K562 (cell line): Measurements from ENCODE around the gene ANO6. TPM values are rescaled to one million over a fixed set of nuclear protein-coding genes. Genes with fewer than 3 reads are reported as not detected.

Source experiments
- ATAC-seq: fragments of 200-7000 bp; cut with Tn5 transposase; 3 replicates; pipeline ENCODE4 v1.9.1; 2020; ENCODE audit warnings: moderate library complexity
- BruUV-seq: library from RNA; stranded (reverse); fragments of 400-500 nt; replicated peaks from 2 replicates; lab custom pipeline; 2021; lab: Mats Ljungman, UMichigan
- CTCF ChIA-PET: fragments of 300-600 bp; formaldehyde crosslinking; extraction: SDS; loops from one replicate; lab custom pipeline; 2021; ENCODE audit warnings: low intra/inter-chr PET ratio; lab: Yijun Ruan, JAX
- POLR2A ChIA-PET: fragments of 300-600, 350-650 bp; sonication (Branson Sonifier 250); formaldehyde crosslinking; extraction: SDS; loops from one replicate; lab custom pipeline; 2021; ENCODE audit warnings: antibody characterized with exemption, inconsistent platforms; lab: Yijun Ruan, JAX
- DNase-seq, 4 experiments: peaks; one replicate each; pipeline versions ENCODE4 v3.0.0 to v3.0.0-alpha.2; 2011 to 2018; ENCODE audit warnings: low spot score in 3 of 4, mixed read lengths in 3 of 4; ENCODE audit errors: extremely low read depth in 1 of 4
- FAIRE-seq: peaks from 2 replicates; lab custom pipeline; 2011; peaks lifted over from hg19 to GRCh38; lab: Jason Lieb, UNC
- H2AFZ ChIP-seq: 2 replicates; pipeline ENCODE4 v1.6.0; 2011; ENCODE audit warnings: low read depth, low read length, control low read depth, inconsistent platforms
- H3K27ac ChIP-seq: fragments of 200-600 bp; 3 replicates; pipeline ENCODE4 v1.8.0; 2011; ENCODE audit warnings: low read depth, mild to moderate bottlenecking, control low read depth, inconsistent platforms, low read length, moderate library complexity, mixed read lengths; ENCODE audit errors: extremely low read depth
- H3K27me3 ChIP-seq, 2 experiments: fragments of 300-600 bp in 1 of 2; 2 replicates in 1 of 2; 3 replicates in 1 of 2; pipeline versions ENCODE4 v1.6.0 to v1.8.0; 2011; ENCODE audit warnings: inconsistent platforms in 2 of 2, low read length in 2 of 2, mild to moderate bottlenecking in 1 of 2, mixed read lengths in 1 of 2, moderate library complexity in 1 of 2; ENCODE audit not compliant: control insufficient read depth in 2 of 2, insufficient read depth in 2 of 2
- H3K36me3 ChIP-seq: fragments of 300-600 bp; 3 replicates; pipeline ENCODE4 v1.8.0; 2011; ENCODE audit warnings: mild to moderate bottlenecking, low read length, inconsistent platforms; ENCODE audit not compliant: control insufficient read depth, insufficient read depth
- H3K4me1 ChIP-seq, 2 experiments: fragments of 200-600 bp in 1 of 2; replicated peaks in 1 of 2; 2 replicates in 1 of 2; 3 replicates in 1 of 2; pipeline versions ENCODE4 v1.5.1 to v1.8.0; 2011; ENCODE audit warnings: inconsistent platforms in 2 of 2, low read length in 2 of 2, mild to moderate bottlenecking in 1 of 2, mixed read lengths in 1 of 2, moderate library complexity in 1 of 2; ENCODE audit not compliant: control insufficient read depth in 2 of 2, insufficient read depth in 2 of 2
- H3K4me2 ChIP-seq: 2 replicates; pipeline ENCODE4 v1.6.1; 2011; ENCODE audit warnings: low read length, control low read depth, inconsistent platforms, mixed read lengths; ENCODE audit not compliant: insufficient read depth
- H3K4me3 ChIP-seq: fragments of 200-600 bp; sonication (generic), shearing (Covaris generic); 2 replicates; pipeline ENCODE4 v1.5.1; 2016; ENCODE audit warnings: control low read depth, inconsistent platforms
- H3K79me2 ChIP-seq: fragments of 200-600 bp; 3 replicates; pipeline ENCODE4 v1.8.0; 2011; ENCODE audit warnings: low read length, inconsistent platforms; ENCODE audit not compliant: control insufficient read depth, insufficient read depth
- H3K9ac ChIP-seq, 2 experiments: 2 replicates each; pipeline versions ENCODE4 v1.6.0 to v1.6.1; 2011; ENCODE audit warnings: low read depth in 2 of 2, low read length in 2 of 2, control low read depth in 1 of 2, inconsistent platforms in 1 of 2, mild to moderate bottlenecking in 1 of 2, mixed read lengths in 1 of 2; ENCODE audit not compliant: insufficient read depth in 1 of 2
- H3K9me1 ChIP-seq: one replicate; pipeline ENCODE4 v1.6.0; 2011; ENCODE audit warnings: inconsistent platforms, mild to moderate bottlenecking, low read length, moderate library complexity; ENCODE audit not compliant: control insufficient read depth, insufficient read depth
- H3K9me3 ChIP-seq: replicated peaks from 2 replicates; pipeline ENCODE4 v1.5.1; 2011; ENCODE audit warnings: low read depth, low read length, inconsistent platforms; ENCODE audit not compliant: control insufficient read depth, insufficient read depth
- H4K20me1 ChIP-seq: replicated peaks from 2 replicates; pipeline ENCODE4 v1.6.1; 2011; ENCODE audit warnings: low read length, inconsistent platforms, mixed read lengths; ENCODE audit not compliant: control insufficient read depth, insufficient read depth
- CAMTA2 ChIP-seq: fragments of 250-450 bp; sonication (Bioruptor Pico); conservative IDR thresholded peaks from 2 replicates; pipeline ENCODE4 v1.5.1; 2022
- E2F4 ChIP-seq: sonication (generic); formaldehyde crosslinking; IDR thresholded peaks from 2 replicates; pipeline ENCODE4 v1.8.0; 2022; ENCODE audit warnings: mild to moderate bottlenecking, low read depth, missing genetic modification reagents
- HCFC1 ChIP-seq: IDR thresholded peaks from 2 replicates; pipeline ENCODE4 v1.6.1; 2012; ENCODE audit warnings: low read depth, low read length, improper control_type of control experiment
- HDAC8 ChIP-seq: fragments of 450-650 bp; IDR thresholded peaks from 2 replicates; pipeline ENCODE4 v1.6.1; 2016; ENCODE audit warnings: mild to moderate bottlenecking, missing genetic modification characterization, moderate library complexity, missing compliant biosample characterization
- HLTF ChIP-seq: fragments of 450-650 bp; IDR thresholded peaks from 2 replicates; pipeline ENCODE4 v1.6.1; 2016
- KDM1A ChIP-seq, 2 experiments: fragments of 450-650 bp; IDR thresholded peaks; 2 replicates each; pipeline ENCODE4 v1.6.1; 2016; ENCODE audit warnings: mild to moderate bottlenecking in 2 of 2
- LARP7 ChIP-seq: fragments of 450-650 bp; IDR thresholded peaks from 2 replicates; pipeline ENCODE4 v1.6.1; 2016
- STAT5B ChIP-seq: fragments of 250-450 bp; sonication (Bioruptor Pico); IDR thresholded peaks from 2 replicates; pipeline ENCODE4 v1.8.0; 2021; ENCODE audit warnings: mild to moderate bottlenecking, inconsistent platforms
- SUPT5H ChIP-seq: fragments of 450-650 bp; IDR thresholded peaks from 2 replicates; pipeline ENCODE4 v1.6.1; 2016
- ZNF609 ChIP-seq: sonication (generic); formaldehyde crosslinking; IDR thresholded peaks from 2 replicates; pipeline ENCODE4 v1.8.1; 2023; ENCODE audit warnings: missing genetic modification reagents, mild to moderate bottlenecking, borderline replicate concordance
- WGBS: fragments of 100-300 bp; shearing (Covaris generic); methylation state at CpG from one replicate; pipeline ENCODE4 v1.1.6; 2016; ENCODE audit warnings: low coverage, mixed read lengths; ENCODE audit not compliant: insufficient coverage; ENCODE audit errors: missing lambda C conversion rate; 5-methylcytosine and 5-hydroxymethylcytosine counted together
- in situ Hi-C: fragments of 300-500 bp; cut with MboI; formaldehyde crosslinking; loops from 4 replicates; pipeline ENCODE4 v1.15.0; 2018; ENCODE audit warnings: inconsistent platforms, mixed read lengths
- intact Hi-C: fragments of 100-400 bp; cut with micrococcal nuclease; formaldehyde crosslinking; loops from 2 replicates; pipeline ENCODE4 v1.14.2; 2022
- polyA plus RNA-seq, 8 experiments: library from polyadenylated mRNA; depleted of rRNA in 4 of 8; stranded (reverse) in 5 of 8; unstranded in 3 of 8; fragments of >200 nt; fragmentation: Nextera tagmentation in 2 of 8; fragmentation: Illumina TruSeq in 1 of 8; extraction: Ambion mirVana in 2 of 8; extraction: Trizol in 1 of 8; gene quantifications; 2 replicates each; pipeline versions ENCODE4 v1.2.1 to v1.2.3, GENCODE V29; 2011 to 2014; ENCODE audit warnings: inconsistent platforms in 1 of 8, missing spikeins in 1 of 8
- total RNA-seq, 7 experiments: library from RNA; depleted of rRNA in 6 of 7; stranded (reverse); fragments of >200 nt in 6 of 7; fragmentation: Illumina TruSeq in 2 of 7; extraction: Trizol in 2 of 7; gene quantifications; 2 replicates each; pipeline versions ENCODE4 v1.2.1 to v1.2.3, GENCODE V29; 2011 to 2021; ENCODE audit warnings: low replicate concordance in 1 of 7

Gene ANO6
- total and polyA plus RNA-seq, 9 of the 15 experiments (the other 6 are each of a cell fraction or from before 2014, with no cell fraction given): 3.5 to 24.7 (median 20.3) TPM

- no TSS peak for BruUV-seq
- no peak overlapping the region for H3K27ac ChIP-seq
- ChIA-PET CTCF (no interaction called here), POLR2A (no interaction called here)
- DNase-seq (no peak), ATAC-seq (no peak), FAIRE-seq (no peak)
- no peaks in the 10 kb centered on the region for H3K4me1 ChIP-seq
- peaks cover 17% of the 10 kb centered on the region for H3K36me3 ChIP-seq
- no peak overlapping the region for H3K4me2 ChIP-seq
- no peak overlapping the region for H3K9ac ChIP-seq
- H4K20me1 ChIP-seq: no peaks in the 10 kb centered on the region
- in situ Hi-C loops (no loop called here), intact Hi-C loops (no loop called here)
- H3K27me3 ChIP-seq: no peaks in the 10 kb centered on the region
- TF ChIP-seq HDAC8 (tag) (no peak), HCFC1 (no peak), LARP7 (no peak), CAMTA2 (CRISPR knock-in tag) (no peak), ZNF609 (no peak), KDM1A (IDR thresholded peaks at IDR 0.05) (no peak), HLTF (no peak), STAT5B (CRISPR knock-in tag) (no peak), SUPT5H (no peak), E2F4 (CRISPR knock-in tag) (no peak)
- H3K4me3 ChIP-seq: no peak overlapping the region
- WGBS: 72% methylated on average over 2 of the region's 4 CpGs
- no peaks in the 10 kb centered on the region for H3K9me3 ChIP-seq
- no peak overlapping the region for H2AFZ ChIP-seq
- H3K9me1 ChIP-seq: no peaks in the 10 kb centered on the region
- no peaks in the 10 kb centered on the region for H3K79me2 ChIP-seq
These were observed 165.5 kb downstream of the ANO6 start for GRCh38 chr12:45381351-45381750.
